Measurements from ENCODE around the gene CASKIN1.

Gene CASKIN1

DNA sequence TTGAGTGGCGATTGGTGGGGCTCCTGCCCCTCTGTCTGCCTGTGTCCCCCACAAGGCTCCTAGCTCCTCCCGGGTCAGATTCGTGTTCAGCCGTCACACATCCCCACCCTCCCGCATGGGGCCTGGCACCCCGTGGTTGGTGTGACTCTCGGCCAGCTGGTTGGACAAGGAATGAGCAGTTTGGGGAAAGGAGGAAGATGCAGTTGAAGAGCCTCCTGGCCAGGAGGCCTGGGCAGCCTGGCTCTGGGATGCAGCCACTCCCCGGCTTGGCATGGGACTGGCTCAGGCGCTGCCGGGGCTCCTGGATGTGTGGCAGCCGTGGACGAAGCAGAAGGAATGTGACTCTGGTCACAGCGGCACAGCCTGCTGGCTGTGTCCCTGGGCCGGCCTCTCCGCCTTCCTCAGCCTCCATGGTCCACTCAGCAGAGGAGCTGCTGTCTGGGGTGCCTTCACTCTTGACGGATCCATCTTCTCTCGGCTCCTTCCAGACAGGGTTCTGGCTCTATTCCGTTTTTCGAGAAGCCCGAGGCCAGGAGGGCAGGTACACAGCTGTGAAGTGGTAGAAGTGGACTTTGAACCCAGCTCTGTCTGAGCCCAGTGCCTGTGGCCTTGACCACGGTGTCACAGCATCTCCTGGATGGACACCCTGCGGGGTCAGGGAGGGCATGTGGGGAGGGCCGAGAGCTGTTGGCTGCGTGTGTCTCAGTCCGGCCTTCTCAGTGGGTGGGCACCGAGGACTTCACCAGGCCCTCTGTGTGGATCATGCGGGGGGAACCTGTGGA lies 38.7 kb downstream of the CASKIN1 start:
- H4K20me1 ChIP-seq (ENCODE audit: insufficient read depth, low read length, poor library complexity, severe bottlenecking): peaks cover 28% of the 10 kb centered on the region
- TF ChIP-seq CTCF (conservative IDR thresholded peaks at IDR 0.05; ENCODE audit: low read length): no peak
- TF ChIP-seq EZH2phosphoT487 (IDR thresholded peaks at IDR 0.05; ENCODE audit: borderline replicate concordance): no peak
- peaks cover 85% of the 10 kb centered on the region for H3K79me2 ChIP-seq (ENCODE audit: insufficient read depth, low read length)
- H2AFZ ChIP-seq (ENCODE audit: low read length): no peak overlapping the region
- no peaks in the 10 kb centered on the region for H3F3A ChIP-seq (ENCODE audit: low read depth)
- H3K36me3 ChIP-seq (ENCODE audit: insufficient read depth, low read length): no peaks in the 10 kb centered on the region
- peaks cover 4% of the 10 kb centered on the region for H3K27me3 ChIP-seq (ENCODE audit: insufficient read depth, low read length, poor library complexity, severe bottlenecking)
- peak overlapping the region; percentile 78 for H3K4me2 ChIP-seq (ENCODE audit: low read depth, low read length, poor library complexity, severe bottlenecking)
- H3K9me2 ChIP-seq (replicated peaks; ENCODE audit: low read depth, low read length): no peaks in the 10 kb centered on the region
- H3K9me3 ChIP-seq (ENCODE audit: insufficient read depth, low read depth, low read length): no peaks in the 10 kb centered on the region
- H3K4me3 ChIP-seq (ENCODE audit: low read length, poor library complexity, severe bottlenecking): peak overlapping the region; percentile 87
- peaks cover 5% of the 10 kb centered on the region for H3K4me1 ChIP-seq (ENCODE audit: insufficient read depth, low read length, poor library complexity, severe bottlenecking)
- H3K9ac ChIP-seq (ENCODE audit: low read depth, low read length, poor library complexity, severe bottlenecking): peak overlapping the region; percentile 82

- Histone ChIP-seq H3F3A (ENCODE audit: low read depth) (no peaks in the 10 kb centered on the region), H3K36me3 (ENCODE audit: insufficient read depth, low read length) (no peaks in the 10 kb centered on the region), H2AFZ (ENCODE audit: low read length) (no peak overlapping the region), H3K27me3 (ENCODE audit: insufficient read depth, low read length, poor library complexity, severe bottlenecking) (peaks cover 4% of the 10 kb centered on the region), H3K4me3 (ENCODE audit: low read length, poor library complexity, severe bottlenecking) (peak overlapping the region; percentile 87), H3K4me1 (ENCODE audit: insufficient read depth, low read length, poor library complexity, severe bottlenecking) (peaks cover 5% of the 10 kb centered on the region), H3K9me3 (ENCODE audit: insufficient read depth, low read depth, low read length) (no peaks in the 10 kb centered on the region), H3K79me2 (ENCODE audit: insufficient read depth, low read length) (peaks cover 85% of the 10 kb centered on the region), H4K20me1 (ENCODE audit: insufficient read depth, low read length, poor library complexity, severe bottlenecking) (peaks cover 35% of the 10 kb centered on the region), H3K4me2 (ENCODE audit: low read depth, low read length, poor library complexity, severe bottlenecking) (peak overlapping the region; percentile 78), H3K9ac (ENCODE audit: low read depth, low read length, poor library complexity, severe bottlenecking) (peak overlapping the region; percentile 82), H3K9me2 (replicated peaks; ENCODE audit: low read depth, low read length) (no peaks in the 10 kb centered on the region)
- TF ChIP-seq EZH2phosphoT487 (IDR thresholded peaks at IDR 0.05; ENCODE audit: borderline replicate concordance) (no peak), CTCF (conservative IDR thresholded peaks at IDR 0.05; ENCODE audit: low read length) (no peak)
These were observed 39.6 kb downstream of the CASKIN1 start for GRCh38 chr16:2156849-2157224.

- H3K9me3 ChIP-seq (ENCODE audit: insufficient read depth, low read depth, low read length): no peaks in the 10 kb centered on the region
- peaks cover 4% of the 10 kb centered on the region for H3K27me3 ChIP-seq (ENCODE audit: insufficient read depth, low read length, poor library complexity, severe bottlenecking)
- no peak for TF ChIP-seq CTCF (conservative IDR thresholded peaks at IDR 0.05; ENCODE audit: low read length)
- TF ChIP-seq EZH2phosphoT487 (IDR thresholded peaks at IDR 0.05; ENCODE audit: borderline replicate concordance): no peak
- peaks cover 39% of the 10 kb centered on the region for H4K20me1 ChIP-seq (ENCODE audit: insufficient read depth, low read length, poor library complexity, severe bottlenecking)
- H3K9ac ChIP-seq (ENCODE audit: low read depth, low read length, poor library complexity, severe bottlenecking): peak overlapping the region; percentile 82
- peaks cover 5% of the 10 kb centered on the region for H3K4me1 ChIP-seq (ENCODE audit: insufficient read depth, low read length, poor library complexity, severe bottlenecking)
- no peak overlapping the region for H2AFZ ChIP-seq (ENCODE audit: low read length)
- peaks cover 82% of the 10 kb centered on the region for H3K79me2 ChIP-seq (ENCODE audit: insufficient read depth, low read length)
- H3K36me3 ChIP-seq (ENCODE audit: insufficient read depth, low read length): no peaks in the 10 kb centered on the region
- H3F3A ChIP-seq (ENCODE audit: low read depth): no peaks in the 10 kb centered on the region
- no peaks in the 10 kb centered on the region for H3K9me2 ChIP-seq (replicated peaks; ENCODE audit: low read depth, low read length)
- H3K4me2 ChIP-seq (ENCODE audit: low read depth, low read length, poor library complexity, severe bottlenecking): peak overlapping the region; percentile 78
- H3K4me3 ChIP-seq (ENCODE audit: low read length, poor library complexity, severe bottlenecking): peak overlapping the region; percentile 87
These were observed 40.2 kb downstream of the CASKIN1 start for GRCh38 chr16:2155977-2156848.
